Trophoblast cell (in vitro differentiated cells and primary cell): ENCODE measurements around the gene NTSR1.
A peak's percentile ranks its signal among the peaks of the same experiment; 100 is the strongest.

Experiments
- DNase-seq, 2 donors: peaks; one replicate each; pipeline ENCODE4 v3.0.0-alpha.2; 2016
- H2AFZ ChIP-seq: 2 replicates; pipeline ENCODE4 v1.6.1; 2013; ENCODE audit warnings: low read length, moderate library complexity, mild to moderate bottlenecking; ENCODE audit not compliant: insufficient read depth, poor library complexity
- H2AK5ac ChIP-seq: 2 replicates; pipeline ENCODE4 v1.6.1; 2013; ENCODE audit warnings: mild to moderate bottlenecking, low read length
- H2BK120ac ChIP-seq: 2 replicates; pipeline ENCODE4 v1.6.1; 2013; ENCODE audit warnings: low read length, mild to moderate bottlenecking, moderate library complexity; ENCODE audit not compliant: insufficient read depth, poor library complexity
- H2BK12ac ChIP-seq: 2 replicates; pipeline ENCODE4 v1.6.1; 2013; ENCODE audit warnings: mild to moderate bottlenecking, low read length, moderate library complexity
- H2BK5ac ChIP-seq: 2 replicates; pipeline ENCODE4 v1.6.1; 2013; ENCODE audit warnings: low read length, low read depth, moderate library complexity, mild to moderate bottlenecking; ENCODE audit not compliant: poor library complexity
- H3K14ac ChIP-seq: 2 replicates; pipeline ENCODE4 v1.6.1; 2013; ENCODE audit warnings: mild to moderate bottlenecking, low read length
- H3K18ac ChIP-seq: 2 replicates; pipeline ENCODE4 v1.6.1; 2013; ENCODE audit warnings: mild to moderate bottlenecking, low read length
- H3K23ac ChIP-seq: 2 replicates; pipeline ENCODE4 v1.6.1; 2013; ENCODE audit warnings: low read length
- H3K27ac ChIP-seq: 2 replicates; pipeline ENCODE4 v1.5.1; 2013; ENCODE audit warnings: low read depth, mild to moderate bottlenecking, inconsistent platforms, low read length, moderate library complexity
- H3K27me3 ChIP-seq: 2 replicates; pipeline ENCODE4 v1.6.1; 2013; ENCODE audit warnings: inconsistent platforms, mild to moderate bottlenecking, low read length, moderate library complexity; ENCODE audit not compliant: insufficient read depth
- H3K36me3 ChIP-seq, 2 experiments: 1 replicate in 1 of 2; 2 replicates in 1 of 2; pipeline ENCODE4 v1.6.1; 2013; ENCODE audit warnings: low read length in 2 of 2, mild to moderate bottlenecking in 2 of 2, moderate library complexity in 1 of 2; ENCODE audit not compliant: insufficient read depth in 2 of 2, control insufficient read depth in 1 of 2
- H3K4ac ChIP-seq: 2 replicates; pipeline ENCODE4 v1.6.1; 2013; ENCODE audit warnings: low read depth, mild to moderate bottlenecking, low read length, moderate library complexity
- H3K4me1 ChIP-seq, 2 experiments: 1 replicate in 1 of 2; 2 replicates in 1 of 2; pipeline ENCODE4 v1.6.1; 2013; ENCODE audit warnings: low read length in 2 of 2, mild to moderate bottlenecking in 2 of 2, moderate library complexity in 1 of 2; ENCODE audit not compliant: insufficient read depth in 2 of 2, control insufficient read depth in 1 of 2
- H3K4me2 ChIP-seq: 2 replicates; pipeline ENCODE4 v1.6.1; 2013; ENCODE audit warnings: inconsistent platforms, mild to moderate bottlenecking, low read length, moderate library complexity
- H3K4me3 ChIP-seq: 2 replicates; pipeline ENCODE4 v1.5.1; 2013; ENCODE audit warnings: mild to moderate bottlenecking, low read depth, low read length, inconsistent platforms
- H3K79me1 ChIP-seq: one replicate; pipeline ENCODE4 v1.6.1; 2013; ENCODE audit warnings: low read length
- H3K79me2 ChIP-seq: 2 replicates; pipeline ENCODE4 v1.6.1; 2013; ENCODE audit warnings: low read length, mild to moderate bottlenecking; ENCODE audit not compliant: control insufficient read depth, insufficient read depth, poor library complexity
- H3K9ac ChIP-seq: 2 replicates; pipeline ENCODE4 v1.6.1; 2013; ENCODE audit warnings: mild to moderate bottlenecking, low read length
- H3K9me3 ChIP-seq: 2 replicates; pipeline ENCODE4 v1.6.1; 2013; ENCODE audit warnings: low read depth, mild to moderate bottlenecking, control low read depth, inconsistent platforms, low read length; ENCODE audit not compliant: insufficient read depth
- H4K12ac ChIP-seq: 2 replicates; pipeline ENCODE4 v1.6.1; 2013; ENCODE audit warnings: low read depth, mild to moderate bottlenecking, low read length, moderate library complexity
- H4K8ac ChIP-seq: 2 replicates; pipeline ENCODE4 v1.6.1; 2013; ENCODE audit warnings: low read depth, mild to moderate bottlenecking, low read length, moderate library complexity
- H4K91ac ChIP-seq: one replicate; pipeline ENCODE4 v1.6.1; 2013; ENCODE audit warnings: low read depth, mild to moderate bottlenecking, low read length, moderate library complexity
- WGBS: extraction: QIAGEN DNeasy Blood & Tissue Kit; methylation state at CpG from one replicate; pipeline ENCODE4 v1.1.7; 2013; ENCODE audit warnings: missing lambda C conversion rate; ENCODE audit not compliant: insufficient read length, insufficient coverage; ENCODE audit errors: extremely low coverage; 5-methylcytosine and 5-hydroxymethylcytosine counted together

The NTSR1 gene

GRCh38 chr20:62711703-62712101 is 3.1 kb downstream of the NTSR1 start:
- Histone ChIP-seq H2BK12ac (no peak overlapping the region), H3K79me2 (no peaks in the 10 kb centered on the region), H3K4me2 (no peak overlapping the region), H3K9ac (no peak overlapping the region), H3K14ac (no peak overlapping the region), H3K4ac (no peak overlapping the region), H3K36me3 (no peaks in the 10 kb centered on the region), H3K79me1 (no peaks in the 10 kb centered on the region), H3K4me1 (peaks cover 0 to 9% of the 10 kb centered on the region in 2 experiments), H3K4me3 (no peak overlapping the region), H3K23ac (no peak overlapping the region), H2BK120ac (no peak overlapping the region), H3K27me3 (peaks cover 29% of the 10 kb centered on the region), H2AFZ (no peak overlapping the region), H2BK5ac (no peak overlapping the region), H4K8ac (no peak overlapping the region), H3K18ac (no peak overlapping the region), H2AK5ac (no peak overlapping the region), H3K27ac (no peak overlapping the region), H3K9me3 (peaks cover 14% of the 10 kb centered on the region), H4K91ac (no peak overlapping the region), H4K12ac (no peak overlapping the region)
- peak in 1 of 2 donors; percentile 16 for DNase-seq
- no CpG with 5 or more reads among the region's 23 CpGs for WGBS

- no peak overlapping the region for H4K8ac ChIP-seq
- H3K79me1 ChIP-seq: no peaks in the 10 kb centered on the region
- H3K18ac ChIP-seq: no peak overlapping the region
- H2BK5ac ChIP-seq: no peak overlapping the region
- H2BK12ac ChIP-seq: no peak overlapping the region
- H2AFZ ChIP-seq: no peak overlapping the region
- H3K9me3 ChIP-seq: peaks cover 14% of the 10 kb centered on the region
- H3K4ac ChIP-seq: no peak overlapping the region
- no peak overlapping the region for H4K91ac ChIP-seq
- no peak overlapping the region for H3K27ac ChIP-seq
- no peak overlapping the region for H3K23ac ChIP-seq
- H3K4me2 ChIP-seq: no peak overlapping the region
- no peak overlapping the region for H4K12ac ChIP-seq
- H3K4me3 ChIP-seq: no peak overlapping the region
- H3K27me3 ChIP-seq: peaks cover 27% of the 10 kb centered on the region
- no peak overlapping the region for H3K9ac ChIP-seq
- no peak overlapping the region for H2AK5ac ChIP-seq
- no peaks in the 10 kb centered on the region for H3K36me3 ChIP-seq
- H2BK120ac ChIP-seq: no peak overlapping the region
- no CpG with 5 or more reads among the region's 8 CpGs for WGBS
- H3K79me2 ChIP-seq: no peaks in the 10 kb centered on the region
- no peak for DNase-seq
- peaks cover 0 to 9% of the 10 kb centered on the region in 2 experiments for H3K4me1 ChIP-seq
- H3K14ac ChIP-seq: no peak overlapping the region
Measured at GRCh38 chr20:62712606-62713005, 4.0 kb downstream of the NTSR1 start.

- Histone ChIP-seq H4K91ac (no peak overlapping the region), H3K4me2 (no peak overlapping the region), H3K9ac (no peak overlapping the region), H3K79me2 (no peaks in the 10 kb centered on the region), H3K4ac (no peak overlapping the region), H3K4me1 (peaks cover 0 to 9% of the 10 kb centered on the region in 2 experiments), H3K36me3 (no peaks in the 10 kb centered on the region), H4K8ac (no peak overlapping the region), H2AFZ (no peak overlapping the region), H2BK12ac (no peak overlapping the region), H2AK5ac (no peak overlapping the region), H3K14ac (no peak overlapping the region), H2BK120ac (no peak overlapping the region), H3K4me3 (no peak overlapping the region), H3K27ac (no peak overlapping the region), H3K27me3 (peaks cover 13% of the 10 kb centered on the region), H4K12ac (no peak overlapping the region), H2BK5ac (no peak overlapping the region), H3K9me3 (peaks cover 14% of the 10 kb centered on the region), H3K23ac (no peak overlapping the region), H3K79me1 (no peaks in the 10 kb centered on the region), H3K18ac (no peak overlapping the region)
- no peak for DNase-seq
- no CpG with 5 or more reads among the region's 10 CpGs for WGBS
Measured at GRCh38 chr20:62714006-62714405, 5.4 kb downstream of the NTSR1 start.

GRCh38 chr20:62714799-62715198 is 6.2 kb downstream of the NTSR1 start:
- no peak overlapping the region for H2BK12ac ChIP-seq
- H3K4ac ChIP-seq: no peak overlapping the region
- no peak overlapping the region for H3K23ac ChIP-seq
- H4K12ac ChIP-seq: no peak overlapping the region
- H2AK5ac ChIP-seq: no peak overlapping the region
- WGBS: 100% methylated on average over 1 of the region's 6 CpGs
- no peak overlapping the region for H3K27ac ChIP-seq
- peaks cover 0 to 9% of the 10 kb centered on the region in 2 experiments for H3K4me1 ChIP-seq
- H3K36me3 ChIP-seq: no peaks in the 10 kb centered on the region
- H2AFZ ChIP-seq: no peak overlapping the region
- H3K18ac ChIP-seq: no peak overlapping the region
- no peak overlapping the region for H2BK5ac ChIP-seq
- H3K9ac ChIP-seq: no peak overlapping the region
- no peak overlapping the region for H2BK120ac ChIP-seq
- no peak overlapping the region for H3K4me3 ChIP-seq
- no peak for DNase-seq
- H4K91ac ChIP-seq: no peak overlapping the region
- H3K79me2 ChIP-seq: no peaks in the 10 kb centered on the region
- no peak overlapping the region for H3K14ac ChIP-seq
- H3K4me2 ChIP-seq: no peak overlapping the region
- no peaks in the 10 kb centered on the region for H3K79me1 ChIP-seq
- no peak overlapping the region for H4K8ac ChIP-seq
- H3K9me3 ChIP-seq: peaks cover 8% of the 10 kb centered on the region
- peaks cover 5% of the 10 kb centered on the region for H3K27me3 ChIP-seq
